NCI-H146 treated with DMSO at 0.1 percent for 48 hours (cell line): ENCODE data around the gene DNASE1L3.
"Not testable (repeated sequence)": the region's sequence is repeated elsewhere in the genome, so short reads cannot be mapped to it uniquely, and the experiment has no call there.

Experiments
- DNase-seq: peaks from one replicate; lab custom pipeline; 2025; ENCODE audit not compliant: unreplicated experiment; lab: John Stamatoyannopoulos, UW

DNASE1L3 gene, protein sequence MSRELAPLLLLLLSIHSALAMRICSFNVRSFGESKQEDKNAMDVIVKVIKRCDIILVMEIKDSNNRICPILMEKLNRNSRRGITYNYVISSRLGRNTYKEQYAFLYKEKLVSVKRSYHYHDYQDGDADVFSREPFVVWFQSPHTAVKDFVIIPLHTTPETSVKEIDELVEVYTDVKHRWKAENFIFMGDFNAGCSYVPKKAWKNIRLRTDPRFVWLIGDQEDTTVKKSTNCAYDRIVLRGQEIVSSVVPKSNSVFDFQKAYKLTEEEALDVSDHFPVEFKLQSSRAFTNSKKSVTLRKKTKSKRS

DNA sequence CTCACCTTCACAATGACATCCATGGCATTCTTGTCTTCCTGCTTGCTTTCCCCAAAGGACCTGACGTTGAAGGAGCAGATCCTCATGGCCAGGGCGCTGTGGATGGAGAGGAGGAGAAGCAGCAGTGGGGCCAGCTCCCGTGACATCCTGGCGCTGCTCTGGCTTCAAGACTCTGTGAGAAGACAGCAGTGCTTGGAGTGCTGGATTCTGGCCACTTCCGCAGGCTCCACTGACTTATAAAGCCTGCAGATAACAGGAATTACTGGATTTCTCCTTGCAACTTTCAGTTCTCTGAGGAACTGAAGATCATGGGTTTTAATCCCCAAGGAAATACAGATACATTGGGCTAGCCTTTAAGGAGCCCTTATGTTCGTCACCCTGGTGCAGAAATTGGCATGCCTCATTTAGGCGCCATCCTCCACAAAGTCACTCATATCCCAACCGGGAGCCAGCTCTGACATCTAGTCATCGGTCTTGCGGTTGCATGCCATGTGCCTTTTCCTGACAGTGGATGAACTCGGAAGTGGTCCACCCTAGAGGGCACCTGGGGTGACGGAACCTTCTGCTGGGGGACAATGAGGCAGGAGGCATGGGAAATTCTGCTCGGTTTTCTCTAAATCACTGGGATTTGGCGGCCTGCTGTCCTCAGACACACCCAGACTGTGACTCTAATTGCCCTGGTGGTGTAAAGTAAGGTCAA is at the start of gene DNASE1L3:
Gene DNASE1L3, minus strand, starts transcription at position 212 of the 700 bp plus-strand sequence. Its CDS starts 66 bp downstream, at position 146.
- DNase-seq: no peak

DNA sequence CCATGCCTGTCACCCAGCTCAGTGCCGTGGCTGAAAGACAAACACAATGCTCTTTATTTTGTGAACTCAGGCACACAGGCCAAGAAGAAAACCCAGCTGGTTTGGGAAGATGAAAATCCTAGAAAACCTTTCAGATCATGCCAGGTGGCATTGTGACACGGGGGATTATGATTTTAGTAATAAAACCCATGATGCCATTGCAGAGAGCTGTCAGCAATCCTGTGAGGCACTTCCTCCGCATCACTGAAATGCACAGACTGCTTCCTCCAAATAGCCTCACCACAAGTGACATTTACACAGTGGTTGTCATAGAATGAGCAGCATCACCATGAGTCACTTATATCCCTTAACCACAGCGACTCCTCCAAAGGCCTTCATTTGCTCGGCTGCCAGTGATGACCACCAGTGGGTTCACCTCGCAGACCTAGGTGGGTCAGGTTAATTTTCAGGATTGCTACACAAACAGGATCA is 49.5 kb upstream of the DNASE1L3 start:
- no peak for DNase-seq

DNA sequence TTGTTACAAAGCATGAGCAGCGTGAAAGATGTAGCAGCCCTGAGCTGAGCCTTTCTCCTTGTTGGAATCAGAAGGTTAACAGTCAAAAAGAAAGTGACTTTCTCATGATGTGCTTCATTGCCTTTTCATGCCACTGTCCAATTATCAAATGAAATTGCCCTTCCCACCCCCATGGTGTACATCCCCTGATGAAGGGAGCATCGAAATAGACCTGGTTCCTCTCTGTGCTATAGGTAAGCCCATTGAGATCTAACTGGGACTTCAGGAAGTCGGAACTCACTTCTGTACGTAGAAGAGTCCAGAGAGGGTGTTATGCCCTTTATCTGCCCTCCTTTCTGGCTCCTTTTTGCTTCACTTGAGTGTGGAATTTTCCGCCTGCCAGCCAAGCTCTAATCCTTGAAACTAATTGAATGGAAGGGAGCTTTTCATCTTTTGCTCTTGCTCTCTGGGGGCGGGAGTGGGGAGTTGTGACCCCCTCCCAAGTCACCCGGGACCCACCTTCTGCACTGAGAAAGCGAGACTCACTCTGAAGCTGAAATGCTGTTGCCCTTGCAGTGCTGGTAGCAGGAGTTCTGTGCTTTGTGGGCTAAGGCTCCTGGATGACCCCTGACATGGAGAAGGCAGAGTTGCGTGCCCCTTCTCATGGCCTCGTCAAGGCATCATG is 47.8 kb upstream of the DNASE1L3 start:
- no peak for DNase-seq

- DNase-seq: no peak
Measured at GRCh38 chr3:58256511-58256910, 45.7 kb upstream of the DNASE1L3 start.

DNA sequence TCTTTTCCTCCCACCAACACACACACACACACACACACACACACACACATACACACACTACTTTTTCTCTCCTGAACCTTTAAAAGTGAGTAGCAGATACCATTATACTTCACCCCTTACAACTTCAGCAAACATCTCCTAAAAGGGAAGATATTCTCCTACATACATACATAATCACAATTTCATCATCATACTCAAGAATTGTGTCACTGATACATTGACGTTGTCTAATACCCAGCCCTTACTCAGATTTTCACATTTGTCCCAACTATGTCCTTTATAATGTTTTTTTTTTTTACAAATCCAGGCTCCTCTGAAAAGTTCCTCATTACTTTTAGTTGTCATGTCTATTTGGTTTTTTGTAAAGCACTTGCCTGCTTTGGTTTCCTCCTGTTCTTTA is 45.3 kb upstream of the DNASE1L3 start:
- DNase-seq: no peak

GRCh38 chr3:58254144-58254543 is 43.4 kb upstream of the DNASE1L3 start:
- no peak for DNase-seq

GRCh38 chr3:58251631-58252035 is 40.9 kb upstream of the DNASE1L3 start:
- DNase-seq: no peak

GRCh38 chr3:58250093-58250707 is 39.4 kb upstream of the DNASE1L3 start:
- DNase-seq: no peak

DNA sequence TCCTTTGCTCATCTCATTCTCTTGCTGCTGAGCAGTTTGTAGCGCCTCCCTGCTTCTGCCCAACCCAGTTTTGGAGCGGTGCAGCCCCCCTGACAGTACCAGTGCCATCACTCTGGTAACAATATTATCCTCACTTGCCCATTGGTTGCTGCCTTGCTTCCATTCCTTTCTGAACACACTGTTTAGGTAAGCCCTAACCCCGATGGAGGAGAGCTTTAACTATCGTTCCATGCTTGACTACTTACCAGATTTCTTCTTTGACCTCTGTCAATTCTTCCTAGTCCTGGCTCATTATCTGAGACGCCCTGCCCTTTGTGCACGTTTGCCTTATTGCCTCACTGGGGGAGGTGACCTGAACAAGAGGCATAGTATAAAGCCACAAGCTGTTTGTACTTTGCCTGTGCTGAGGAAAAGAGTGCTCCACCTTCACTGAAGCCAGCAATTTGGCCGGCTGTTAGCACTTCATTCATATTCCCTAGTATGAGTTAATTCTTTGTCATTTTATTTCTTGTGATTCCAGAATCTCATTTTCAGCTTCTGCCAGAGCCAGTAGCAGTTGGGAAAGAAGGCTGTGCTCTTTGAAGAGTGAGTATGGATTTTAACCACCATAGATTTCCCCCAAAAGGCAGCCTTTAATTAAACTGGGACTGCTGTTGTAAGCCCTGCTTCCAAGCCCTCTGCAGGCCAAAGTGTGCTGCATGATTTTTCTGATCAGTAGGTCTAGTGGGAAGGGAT is 38.8 kb upstream of the DNASE1L3 start:
- DNase-seq: no peak

- no peak for DNase-seq
Measured at GRCh38 chr3:58246148-58247047, 35.6 kb upstream of the DNASE1L3 start.

GRCh38 chr3:58243976-58244585 is 33.3 kb upstream of the DNASE1L3 start:
- no peak for DNase-seq

DNA sequence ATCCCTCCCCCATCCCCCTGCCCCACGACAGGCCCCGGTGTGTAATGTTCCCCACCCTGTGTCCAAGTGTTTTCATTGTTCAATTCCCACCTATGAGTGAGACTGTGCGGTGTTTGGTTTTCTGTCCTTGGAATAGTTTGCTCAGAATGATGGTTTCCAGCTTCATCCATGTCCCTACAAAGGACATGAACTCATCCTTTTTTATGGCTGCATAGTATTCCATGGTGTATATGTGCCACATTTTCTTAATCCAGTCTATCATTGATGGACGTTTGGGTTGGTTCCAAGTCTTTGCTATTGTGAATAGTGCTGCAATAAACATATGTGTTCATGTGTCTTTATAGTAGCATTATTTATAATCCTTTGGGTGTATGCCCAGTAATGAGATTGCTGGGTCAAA is 32.1 kb upstream of the DNASE1L3 start:
- not testable (repeated sequence) for DNase-seq

DNA sequence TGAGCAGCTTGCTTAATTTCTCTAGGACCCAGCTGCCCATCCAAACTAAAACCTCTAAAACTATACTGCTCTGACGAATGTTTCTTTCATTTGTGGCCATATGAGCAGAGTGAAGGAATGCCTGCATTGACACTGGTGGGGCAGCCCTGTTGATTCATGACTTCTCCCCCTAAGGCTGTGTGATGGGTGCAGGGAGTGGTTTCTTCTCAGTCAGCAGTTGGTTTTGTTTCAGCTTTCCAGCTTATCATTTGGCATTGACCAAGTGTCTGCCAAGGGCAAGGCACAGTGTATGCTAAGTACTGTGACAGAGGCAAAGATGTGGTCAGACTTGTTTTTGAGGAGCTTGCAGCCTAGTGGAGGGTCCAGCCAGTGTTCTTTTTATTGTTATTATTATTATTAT is 31.6 kb upstream of the DNASE1L3 start:
- no peak for DNase-seq

DNA sequence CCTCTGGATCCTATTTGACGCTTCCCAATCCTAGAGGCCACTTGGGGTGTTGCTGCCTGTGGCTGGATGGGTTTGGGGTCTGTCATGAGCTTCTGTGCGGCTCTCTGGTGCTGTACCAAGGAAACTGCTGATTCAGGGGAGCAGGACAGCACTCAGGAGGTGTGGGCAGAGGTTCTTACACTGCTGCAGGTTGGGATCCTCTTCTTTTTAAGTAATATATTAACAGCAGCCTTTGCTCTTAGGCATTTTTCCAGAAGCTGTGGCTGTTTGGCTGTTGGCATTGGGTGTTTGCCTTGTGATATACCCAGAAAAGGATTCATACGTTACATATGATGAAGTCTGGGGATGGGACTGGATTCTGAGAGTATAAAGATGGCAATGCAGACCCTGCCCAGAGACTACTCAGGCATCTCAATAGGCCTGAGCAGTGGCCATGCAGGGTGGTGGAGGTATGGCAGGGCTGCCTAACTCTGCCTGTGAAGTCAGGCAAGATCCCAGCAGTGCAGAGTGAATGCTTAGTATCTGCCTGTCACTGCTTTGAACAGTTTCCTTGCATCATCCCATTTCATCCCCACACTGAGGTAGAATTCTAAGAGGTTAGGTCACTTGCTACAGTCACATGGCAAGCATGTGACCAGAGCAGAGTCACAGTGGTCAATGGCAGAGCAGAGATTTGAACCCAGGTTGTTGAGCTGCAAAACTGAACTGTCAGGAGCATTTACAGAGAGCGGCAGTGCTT is 30.7 kb upstream of the DNASE1L3 start:
- no peak for DNase-seq

- DNase-seq: no peak
Measured at GRCh38 chr3:58238830-58239229, 28.1 kb upstream of the DNASE1L3 start.

- no peak for DNase-seq
Measured at GRCh38 chr3:58237941-58238681, 27.3 kb upstream of the DNASE1L3 start.

- DNase-seq: no peak
Measured at GRCh38 chr3:58237238-58237940, 26.6 kb upstream of the DNASE1L3 start, which contains the start of gene ABHD6. Gene ABHD6, plus strand, starts transcription at chr3:58237792. Its CDS starts 18,795 bp downstream, at chr3:58256587.
